Spleen (tissue), 11 donors: ENCODE data around the gene NECTIN4. TPM values are rescaled to one million over a fixed set of nuclear protein-coding genes. Genes with fewer than 3 reads are reported as not detected.
A peak's percentile ranks its signal among the peaks of the same experiment; 100 is the strongest.

Experiments
- DNase-seq: peaks from one replicate; pipeline ENCODE4 v3.0.0-alpha.2; 2020
- H3K27ac ChIP-seq, 8 donors: fragments of 200-600 bp; sonication (generic) in 7 of 8; 1 replicate in 4 of 8; 2 replicates in 4 of 8; pipeline versions ENCODE4 v1.5.0 to v1.8.0; 2016 to 2021; ENCODE audit warnings: inconsistent platforms in 4 of 8, mild to moderate bottlenecking in 4 of 8, moderate library complexity in 1 of 8
- H3K27me3 ChIP-seq, 7 donors: fragments of 200-600 bp; sonication (generic) in 6 of 7; replicated peaks in 1 of 7; 1 replicate in 4 of 7; 2 replicates in 3 of 7; pipeline versions ENCODE4 v1.5.0 to v1.8.0; 2016 to 2021; ENCODE audit warnings: inconsistent platforms in 3 of 7, mild to moderate bottlenecking in 1 of 7
- H3K36me3 ChIP-seq, 6 donors: fragments of 200-600 bp; sonication (generic) in 5 of 6; 1 replicate in 4 of 6; 2 replicates in 2 of 6; pipeline versions ENCODE4 v1.5.0 to v1.8.0; 2016 to 2021; ENCODE audit warnings: inconsistent platforms in 2 of 6
- H3K4me1 ChIP-seq, 6 donors: fragments of 200-600 bp; sonication (generic) in 5 of 6; 1 replicate in 3 of 6; 2 replicates in 3 of 6; pipeline versions ENCODE4 v1.5.0 to v1.8.0; 2016 to 2021; ENCODE audit warnings: inconsistent platforms in 3 of 6
- H3K4me3 ChIP-seq, 8 donors: fragments of 200-600 bp; sonication (generic) in 7 of 8; 1 replicate in 4 of 8; 2 replicates in 4 of 8; pipeline versions ENCODE4 v1.5.0 to v1.8.0; 2016 to 2021; ENCODE audit warnings: inconsistent platforms in 4 of 8, mild to moderate bottlenecking in 4 of 8, moderate library complexity in 2 of 8
- H3K9me3 ChIP-seq, 8 donors: fragments of 200-600 bp; sonication (generic) in 7 of 8; 1 replicate in 4 of 8; 2 replicates in 4 of 8; pipeline versions ENCODE4 v1.5.0 to v1.8.0; 2016 to 2021; ENCODE audit warnings: inconsistent platforms in 4 of 8
- POLR2A ChIP-seq, 3 donors: fragments of 450-650 bp; IDR thresholded peaks; one replicate each; pipeline ENCODE4 v1.5.1; 2017; ENCODE audit warnings: antibody characterized with exemption in 3 of 3, mild to moderate bottlenecking in 1 of 3
- POLR2AphosphoS5 ChIP-seq, 3 donors: sonication (generic); formaldehyde crosslinking; IDR thresholded peaks; one replicate each; pipeline ENCODE4 v1.5.1; 2017; ENCODE audit warnings: antibody characterized with exemption in 3 of 3
- WGBS, 5 donors: extraction: QIAGEN DNeasy Blood & Tissue Kit in 3 of 5; methylation state at CpG; one replicate each; pipeline versions ENCODE4 v1.1.5 to v1.1.7; 2013 to 2018; 5-methylcytosine and 5-hydroxymethylcytosine counted together
- intact Hi-C: fragments of 100-400 bp; cut with DNase I; formaldehyde crosslinking; loops from one replicate; pipeline ENCODE4 v1.15.0; 2023; ENCODE audit warnings: low total_unique reads
- polyA plus RNA-seq, 3 donors: library from polyadenylated mRNA; stranded (reverse); fragments of 200-250 nt; gene quantifications; one replicate each; pipeline ENCODE4 v1.2.1, GENCODE V29; 2013
- total RNA-seq, 7 donors: library from RNA; depleted of rRNA in 3 of 7; stranded (reverse); fragments of >200 nt in 3 of 7; fragmentation: NEBNext Ultra II Directional in 4 of 7; extraction: Animal tissue kit (Norgen Biotek cat#: 25700) in 4 of 7; gene quantifications; one replicate each; pipeline versions ENCODE4 v1.1.0 to v1.2.1, GENCODE V29; 2016 to 2021
- TF ChIP-seq, protein P1 (sequence below), 11 experiments: fragments of 200-600 bp in 7 of 11; fragments of 450-650 bp in 4 of 11; sonication (generic) in 4 of 11; IDR thresholded peaks in 8 of 11; conservative IDR thresholded peaks in 3 of 11; 1 replicate in 7 of 11; 2 replicates in 4 of 11; pipeline versions ENCODE4 v1.4.0 to v1.8.0; 2016 to 2021; ENCODE audit warnings: antibody characterized with exemption in 11 of 11, inconsistent platforms in 4 of 11, mild to moderate bottlenecking in 1 of 11
- donor health status: healthy with polysubstance abuse.
- donor health status: DM: no; HTN: no; CAD: no; lungs with moderate emphysema.
- donor health status: DM: no; HTN: no; CAD: no.
- donor health status: Bipolar disorder and iron deficiency.
- donor health status: healthy.
- donor health status: DM: no; HTN: no; CAD: no.
- donor health status: DM: yes; HTN: yes; CAD: no.

The NECTIN4 gene
- total and polyA plus RNA-seq, 10 donors: 0.03 to 0.06 (median 0.04) TPM; not detected in 7

DNA sequence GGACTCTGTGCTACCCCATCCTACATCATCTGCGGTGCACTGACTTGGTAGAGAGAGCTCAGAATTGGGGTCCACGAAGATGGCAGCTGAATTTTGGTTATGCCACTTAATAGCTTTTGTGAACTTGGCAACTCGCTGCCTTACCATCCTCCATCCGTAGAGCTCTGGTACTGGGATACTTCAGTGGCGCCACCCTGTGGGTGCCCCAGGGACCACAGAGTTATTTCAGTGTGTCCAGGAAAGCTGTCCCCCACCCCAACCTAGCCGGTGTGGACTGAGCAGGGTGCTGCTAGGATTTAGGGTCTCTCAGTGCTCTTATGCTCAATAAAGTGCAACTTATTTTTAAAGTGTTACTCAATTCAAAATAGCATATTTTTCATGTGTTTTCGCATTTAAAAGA, 34.6 kb downstream of the NECTIN4 start:
- no peaks in the 10 kb centered on the region for H3K9me3 ChIP-seq
- no peaks in the 10 kb centered on the region for H3K27me3 ChIP-seq
- TF ChIP-seq, protein P1, sequence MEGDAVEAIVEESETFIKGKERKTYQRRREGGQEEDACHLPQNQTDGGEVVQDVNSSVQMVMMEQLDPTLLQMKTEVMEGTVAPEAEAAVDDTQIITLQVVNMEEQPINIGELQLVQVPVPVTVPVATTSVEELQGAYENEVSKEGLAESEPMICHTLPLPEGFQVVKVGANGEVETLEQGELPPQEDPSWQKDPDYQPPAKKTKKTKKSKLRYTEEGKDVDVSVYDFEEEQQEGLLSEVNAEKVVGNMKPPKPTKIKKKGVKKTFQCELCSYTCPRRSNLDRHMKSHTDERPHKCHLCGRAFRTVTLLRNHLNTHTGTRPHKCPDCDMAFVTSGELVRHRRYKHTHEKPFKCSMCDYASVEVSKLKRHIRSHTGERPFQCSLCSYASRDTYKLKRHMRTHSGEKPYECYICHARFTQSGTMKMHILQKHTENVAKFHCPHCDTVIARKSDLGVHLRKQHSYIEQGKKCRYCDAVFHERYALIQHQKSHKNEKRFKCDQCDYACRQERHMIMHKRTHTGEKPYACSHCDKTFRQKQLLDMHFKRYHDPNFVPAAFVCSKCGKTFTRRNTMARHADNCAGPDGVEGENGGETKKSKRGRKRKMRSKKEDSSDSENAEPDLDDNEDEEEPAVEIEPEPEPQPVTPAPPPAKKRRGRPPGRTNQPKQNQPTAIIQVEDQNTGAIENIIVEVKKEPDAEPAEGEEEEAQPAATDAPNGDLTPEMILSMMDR (IDR thresholded peaks at IDR 0.05 in 8 of 11, conservative IDR thresholded peaks at IDR 0.05 in 3 of 11): peak in 1 of 11 experiments; percentile 40
- TF ChIP-seq POLR2A (IDR thresholded peaks at IDR 0.05): no peak
- DNase-seq: peak; percentile 17
- H3K36me3 ChIP-seq: peaks cover 8 to 98% (median 83%) of the 10 kb centered on the region in 6 donors
- peaks cover 0 to 44% (median 1%) of the 10 kb centered on the region in 6 donors for H3K4me1 ChIP-seq
- WGBS, 5 donors: 80 to 95% (median 86%) methylated on average over 7 of the region's 7 CpGs
- H3K4me3 ChIP-seq: no peak overlapping the region
- peak overlapping the region in 1 of 8 donors; percentile 0 for H3K27ac ChIP-seq
- intact Hi-C loops: no loop called here

DNA sequence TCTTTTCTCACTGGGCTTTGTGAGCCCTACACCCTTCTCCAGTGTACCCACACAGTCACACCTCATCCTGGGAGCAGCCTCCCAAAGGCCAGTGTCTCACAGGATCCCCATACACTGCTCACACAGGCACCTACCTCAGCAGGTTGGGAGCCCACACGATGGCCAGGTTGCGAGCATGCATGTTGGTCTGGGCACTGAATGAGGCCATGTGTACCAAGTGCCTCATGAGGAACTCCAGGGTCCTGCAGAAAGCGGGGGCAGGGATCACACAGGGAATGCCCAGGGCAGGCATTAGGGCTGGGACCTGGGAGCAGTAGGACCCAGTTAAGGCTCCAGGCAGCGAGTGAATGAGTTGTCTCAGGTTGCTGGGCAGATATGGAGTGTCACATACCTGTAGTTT, 35.1 kb downstream of the NECTIN4 start:
- peak; percentile 51 for DNase-seq
- Histone ChIP-seq H3K9me3 (no peaks in the 10 kb centered on the region), H3K4me3 (no peak overlapping the region), H3K27ac (peak overlapping the region in 1 of 8 donors; percentile 0), H3K4me1 (peaks cover 0 to 44% (median 3%) of the 10 kb centered on the region in 6 donors), H3K27me3 (no peaks in the 10 kb centered on the region), H3K36me3 (peaks cover 8 to 98% (median 86%) of the 10 kb centered on the region in 6 donors)
- TF ChIP-seq POLR2A (IDR thresholded peaks at IDR 0.05): no peak
- peak in 2 of 3 donors; percentile 31 to 60 for TF ChIP-seq POLR2AphosphoS5 (IDR thresholded peaks at IDR 0.05)
- intact Hi-C loops: no loop called here
- WGBS, 5 donors: 87 to 100% (median 91%) methylated on average over 4 of the region's 4 CpGs

DNA sequence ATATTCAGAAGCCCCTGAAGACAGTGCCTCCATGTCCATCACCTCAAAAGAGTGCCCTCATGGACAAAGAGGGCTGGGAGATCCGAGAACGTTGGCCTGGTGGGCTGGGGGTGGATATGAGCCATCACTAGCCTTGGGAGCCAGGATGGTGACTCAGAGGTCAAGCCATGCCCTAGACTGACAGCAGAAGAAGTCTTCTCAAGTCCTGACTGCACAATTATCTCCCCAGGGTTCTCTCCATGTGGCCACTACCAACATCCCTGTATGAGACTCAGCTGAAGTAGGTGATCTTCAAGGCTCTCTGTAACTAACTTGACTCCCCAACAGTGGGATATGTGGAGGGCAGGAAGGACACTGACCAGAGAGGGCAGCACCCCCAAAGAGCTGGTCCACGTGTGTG, 36.5 kb downstream of the NECTIN4 start:
- DNase-seq: no peak
- Histone ChIP-seq H3K9me3 (no peaks in the 10 kb centered on the region), H3K27ac (peak overlapping the region in 1 of 8 donors; percentile 3), H3K27me3 (no peaks in the 10 kb centered on the region), H3K4me3 (no peak overlapping the region), H3K36me3 (peaks cover 8 to 98% (median 89%) of the 10 kb centered on the region in 6 donors), H3K4me1 (peaks cover 0 to 44% (median 4%) of the 10 kb centered on the region in 6 donors)
- TF ChIP-seq POLR2A (IDR thresholded peaks at IDR 0.05): no peak
- TF ChIP-seq, protein P1 (IDR thresholded peaks at IDR 0.05 in 8 of 11, conservative IDR thresholded peaks at IDR 0.05 in 3 of 11): no peak
- no peak for TF ChIP-seq POLR2AphosphoS5 (IDR thresholded peaks at IDR 0.05)
- 68 to 81% (median 80%) methylated on average over 2 to 3 of the region's 3 CpGs for WGBS, 5 donors
- intact Hi-C loops: no loop called here

DNA sequence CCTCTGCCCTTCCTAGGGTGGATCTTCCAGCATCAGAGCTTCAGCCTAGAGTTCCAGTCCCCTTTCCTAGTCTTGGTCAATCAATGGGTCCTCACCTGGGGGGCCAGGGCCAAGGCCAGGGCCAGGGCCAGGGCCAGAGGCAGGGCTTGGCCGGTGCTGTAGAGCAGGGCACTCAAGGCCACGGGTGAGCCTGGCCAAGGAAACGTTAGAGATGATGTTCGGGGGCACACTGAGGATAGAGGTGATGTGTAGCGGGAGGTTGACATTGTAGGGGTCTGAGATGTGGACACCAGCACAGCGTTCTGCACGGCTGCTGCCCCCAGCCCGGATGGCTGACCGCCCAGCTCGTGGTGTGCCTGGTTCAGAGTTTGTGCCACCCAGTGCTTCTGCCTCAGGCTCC, 38.1 kb downstream of the NECTIN4 start:
- Histone ChIP-seq H3K4me3 (no peak overlapping the region), H3K36me3 (peaks cover 8 to 90% (median 78%) of the 10 kb centered on the region in 6 donors), H3K27ac (peak overlapping the region in 1 of 8 donors; percentile 30), H3K27me3 (no peaks in the 10 kb centered on the region), H3K9me3 (no peaks in the 10 kb centered on the region), H3K4me1 (peaks cover 0 to 52% (median 16%) of the 10 kb centered on the region in 6 donors)
- no peak for DNase-seq
- intact Hi-C loops: no loop called here
- TF ChIP-seq, protein P1 (IDR thresholded peaks at IDR 0.05 in 8 of 11, conservative IDR thresholded peaks at IDR 0.05 in 3 of 11): no peak
- TF ChIP-seq POLR2A (IDR thresholded peaks at IDR 0.05) (no peak), POLR2AphosphoS5 (IDR thresholded peaks at IDR 0.05) (peak in 2 of 3 donors; percentile 14 to 61)
- WGBS, 5 donors: 92 to 98% (median 94%) methylated on average over 10 of the region's 10 CpGs
